ENCODE measurements around the gene NTSR2.

The NTSR2 gene

DNA sequence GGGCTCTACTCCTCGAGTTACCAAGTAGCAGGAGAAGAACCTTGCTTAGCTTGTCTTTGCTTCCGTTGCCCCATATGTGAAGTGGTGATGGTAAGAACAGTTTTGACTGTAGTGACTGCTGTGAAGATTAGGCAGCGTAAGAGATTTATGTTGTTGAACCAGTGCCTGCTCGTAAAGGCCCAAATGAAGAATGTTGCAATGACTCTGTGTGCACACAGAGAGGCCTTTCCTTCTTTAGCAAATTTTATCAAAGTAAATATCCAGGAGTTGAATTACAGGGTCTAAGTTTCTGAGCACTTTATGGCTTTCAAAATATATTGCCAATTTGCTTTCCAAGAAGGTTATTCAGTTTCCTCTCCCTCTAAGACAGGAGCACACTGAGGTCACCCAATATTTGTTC lies 14.5 kb downstream of the NTSR2 start:
- no peak for DNase-seq

DNA sequence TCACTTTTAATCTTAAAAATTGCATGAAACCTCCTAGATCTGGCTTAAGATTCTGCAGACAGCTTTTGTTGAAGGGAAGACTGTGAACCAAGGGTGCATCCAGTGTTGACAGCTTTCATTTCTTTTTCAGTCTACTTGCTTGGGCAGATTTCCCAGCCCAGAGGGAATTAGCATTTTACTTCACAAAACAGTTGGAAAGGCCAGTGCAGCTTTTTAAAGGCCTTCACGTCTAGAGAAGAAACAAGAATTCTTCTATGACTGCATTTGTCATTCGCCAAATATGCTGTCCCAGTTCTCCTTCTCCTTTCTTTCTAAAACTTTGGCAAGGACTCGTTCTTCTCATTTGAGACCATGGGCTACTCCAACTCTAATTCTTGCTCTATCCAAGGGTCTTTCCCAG lies 17.4 kb downstream of the NTSR2 start:
- no peak for DNase-seq

DNA sequence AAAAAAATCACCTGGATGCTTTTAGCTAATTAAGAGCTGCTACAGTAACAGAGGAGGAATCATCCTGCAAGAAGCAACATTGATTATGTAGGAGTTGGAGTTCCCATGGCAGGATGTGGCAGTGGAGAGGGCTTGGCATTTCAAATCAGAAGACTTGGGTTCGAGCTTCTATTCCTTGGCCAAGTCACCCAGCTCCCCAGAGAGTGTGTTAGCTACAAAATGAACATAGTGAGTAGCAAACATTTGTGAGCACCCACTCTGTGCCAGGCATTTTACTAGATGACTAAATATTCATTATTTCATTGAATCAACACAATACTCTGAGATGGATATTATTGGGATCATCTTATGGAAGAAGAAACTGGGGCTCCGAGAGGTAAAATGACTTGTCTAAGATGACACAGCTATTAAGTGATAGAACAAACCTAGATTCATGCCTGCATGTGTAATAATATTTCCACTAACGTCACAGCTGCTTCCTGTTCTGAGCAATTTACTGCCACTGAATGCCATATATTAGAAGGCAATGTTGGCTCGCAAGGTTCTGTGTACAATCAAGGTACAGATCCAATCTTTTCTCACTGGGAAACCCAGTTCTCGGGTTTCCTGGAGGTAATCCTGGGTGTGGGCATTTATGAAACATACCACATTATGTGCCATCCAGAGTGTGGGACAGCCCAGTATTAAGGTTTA lies 18.0 kb downstream of the NTSR2 start:
- no peak for DNase-seq

DNA sequence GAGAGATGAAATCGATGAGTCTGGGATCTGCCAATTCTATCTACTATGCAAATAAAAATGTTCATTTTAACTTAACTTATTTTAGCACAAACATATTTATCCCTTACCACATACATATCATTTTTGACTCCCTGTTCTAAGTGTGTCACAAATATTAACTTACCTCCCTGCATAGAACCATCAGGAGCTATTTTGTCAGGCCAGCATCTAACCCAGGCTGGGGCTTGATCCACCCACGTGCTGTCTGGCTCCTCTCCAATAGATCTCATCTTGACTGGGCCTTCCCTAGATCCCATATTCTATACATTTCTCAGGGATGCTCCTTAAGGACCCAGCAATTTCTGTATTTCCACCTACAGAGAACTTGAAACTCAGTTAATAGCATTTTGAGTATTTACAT lies 20.9 kb downstream of the NTSR2 start:
- no peak for DNase-seq

DNA sequence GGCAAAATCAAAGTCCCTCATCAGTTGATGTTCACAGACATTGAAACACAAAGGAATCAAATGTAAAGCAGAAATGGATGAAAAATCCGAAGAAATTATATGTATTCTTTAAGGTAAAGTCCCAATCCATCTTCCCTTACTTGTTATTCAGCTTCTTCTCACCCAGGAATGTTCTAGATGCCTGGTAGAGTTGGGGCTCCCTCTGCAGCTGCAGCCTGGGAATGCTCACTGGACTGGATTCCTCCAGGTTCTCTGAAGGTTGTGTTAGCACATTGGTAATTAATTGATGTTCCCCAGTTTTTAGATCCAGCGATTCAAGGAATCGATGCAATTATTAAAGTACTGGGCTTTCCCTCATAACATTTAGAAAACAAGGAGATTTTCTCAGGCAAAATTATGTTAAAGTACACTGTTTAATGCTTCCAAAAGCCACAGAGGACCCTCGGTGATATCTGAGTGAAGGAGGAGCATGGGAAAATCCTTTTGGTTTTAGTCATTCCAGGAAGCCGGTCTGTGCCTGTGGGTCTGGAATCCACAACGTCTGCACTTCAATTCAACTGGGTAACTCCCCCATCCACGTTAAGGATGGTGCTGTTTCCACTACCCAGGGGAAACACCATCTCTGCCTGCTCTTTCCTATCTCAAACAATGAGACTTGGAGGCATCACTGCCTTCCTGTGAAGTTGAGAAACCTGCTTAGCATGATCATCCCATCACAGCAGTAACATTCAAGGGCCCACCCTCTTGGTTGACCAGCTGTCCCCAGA lies 22.0 kb downstream of the NTSR2 start:
- DNase-seq, result no peak

DNA sequence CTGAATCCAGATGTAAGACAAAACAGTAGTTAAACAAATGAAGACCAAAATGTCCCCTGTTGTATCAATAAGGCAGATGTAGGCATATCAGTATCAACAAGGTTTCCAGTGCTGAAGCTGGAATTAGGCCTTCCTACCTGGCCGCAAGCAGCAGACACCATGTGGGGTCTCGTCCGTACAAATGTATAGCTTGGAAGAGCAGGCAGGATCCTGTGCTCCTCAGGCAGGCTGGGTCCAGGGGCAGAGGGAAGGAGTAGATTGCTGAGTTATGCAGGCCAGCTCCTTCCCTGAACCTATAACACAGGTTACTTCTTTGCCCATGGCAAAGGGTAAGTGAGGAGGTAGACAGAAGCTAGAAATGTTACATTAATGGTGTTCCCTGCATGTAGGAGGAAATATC lies 23.5 kb downstream of the NTSR2 start:
- DNase-seq, result no peak

DNA sequence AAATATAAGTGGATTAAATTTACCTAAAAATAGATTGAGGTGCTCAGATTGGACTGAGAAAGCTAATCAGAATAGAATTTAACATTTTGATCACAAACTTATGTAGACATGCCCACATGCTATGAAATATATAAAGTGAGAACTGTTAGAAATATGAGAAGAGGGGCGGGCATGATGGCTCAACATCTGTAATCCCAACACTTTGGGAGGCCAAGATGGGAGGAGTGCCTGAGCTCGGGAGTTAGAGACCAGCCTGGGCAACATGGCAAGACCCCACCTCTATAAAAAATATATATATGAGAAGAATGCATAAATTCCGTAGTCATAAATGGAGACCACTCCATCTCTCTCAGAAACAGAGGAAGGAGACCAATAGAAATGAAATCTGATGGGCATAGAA lies 25.7 kb downstream of the NTSR2 start:
- no peak for DNase-seq

DNA sequence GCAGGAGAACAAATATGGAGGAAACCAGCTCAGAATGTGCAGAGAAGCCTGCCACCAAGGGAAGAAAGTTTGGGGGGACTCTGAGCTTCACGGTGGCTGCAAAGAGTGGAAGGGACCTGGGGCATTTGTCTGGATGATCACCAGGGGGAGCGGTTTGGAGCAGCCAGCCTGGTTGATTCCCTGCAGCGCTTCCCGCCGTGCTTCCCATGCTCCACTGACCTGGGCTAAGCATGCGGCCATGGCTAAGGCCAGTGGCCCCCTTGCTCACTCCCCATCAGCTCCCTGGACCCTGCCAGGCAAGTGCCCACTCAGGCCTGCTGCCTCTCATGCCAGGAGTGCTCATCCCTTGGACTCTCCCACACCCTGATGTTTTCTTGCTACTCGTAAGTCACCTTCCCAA lies 27.0 kb downstream of the NTSR2 start:
- no peak for DNase-seq

DNA sequence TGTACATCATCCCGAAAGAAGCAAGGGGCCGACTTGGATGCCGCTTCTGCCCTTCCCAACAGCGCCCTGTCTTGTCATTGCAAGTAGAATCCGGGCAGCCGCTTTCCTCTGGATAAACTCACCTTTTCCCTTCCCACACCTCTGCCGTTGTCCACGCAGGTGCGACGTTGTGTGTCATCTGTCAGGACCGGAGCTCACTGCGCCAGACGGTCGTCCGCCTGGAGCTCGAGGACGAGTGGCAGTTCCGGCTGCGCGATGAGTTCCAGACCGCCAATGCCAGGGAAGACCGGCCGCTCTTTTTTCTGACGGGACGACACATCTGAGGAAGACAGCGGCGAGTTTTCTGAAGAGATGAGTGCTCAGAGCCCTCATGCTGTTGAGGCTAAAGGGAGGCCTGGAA lies 29.9 kb downstream of the NTSR2 start:
- no peak for DNase-seq

DNA sequence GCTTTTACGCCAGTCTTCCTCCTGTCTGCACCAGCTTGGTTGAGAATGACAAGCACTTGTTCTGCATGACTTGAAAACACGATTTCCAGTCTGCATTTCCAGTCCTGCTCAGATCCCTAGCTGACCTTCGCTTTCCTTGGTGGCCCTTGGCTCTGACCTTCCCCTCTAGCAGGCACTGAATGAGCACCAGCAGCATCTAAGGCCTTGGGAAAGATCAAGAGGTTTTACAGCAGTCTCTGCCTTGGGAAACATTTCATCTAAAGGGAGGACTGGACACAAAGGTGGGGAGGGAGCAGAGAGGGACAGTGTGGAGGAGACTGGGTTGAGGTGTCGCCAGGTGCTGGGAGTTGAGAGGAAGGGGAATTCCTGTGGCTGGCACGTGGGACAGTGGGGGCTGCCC lies 30.5 kb downstream of the NTSR2 start:
- no peak for DNase-seq

DNA sequence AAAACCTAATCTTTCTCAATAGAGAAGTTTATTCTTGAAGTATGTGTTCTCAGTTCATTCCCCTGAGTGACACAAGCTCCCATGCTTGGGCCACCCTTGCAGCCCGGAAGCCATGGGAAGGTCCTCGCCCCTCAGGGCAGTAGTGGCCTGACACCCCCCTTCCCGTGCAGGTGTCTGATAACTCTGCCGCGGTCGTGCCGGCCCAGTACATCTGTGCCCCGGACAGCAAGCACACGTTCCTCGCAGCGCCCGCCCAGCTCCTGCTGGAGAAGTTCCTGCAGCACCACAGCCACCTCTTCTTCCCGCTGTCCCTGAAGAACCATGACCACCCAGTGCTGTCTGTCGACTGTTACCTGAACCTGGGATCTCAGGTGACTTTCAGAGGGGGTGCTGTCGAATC lies 32.4 kb downstream of the NTSR2 start:
- no peak for DNase-seq

DNA sequence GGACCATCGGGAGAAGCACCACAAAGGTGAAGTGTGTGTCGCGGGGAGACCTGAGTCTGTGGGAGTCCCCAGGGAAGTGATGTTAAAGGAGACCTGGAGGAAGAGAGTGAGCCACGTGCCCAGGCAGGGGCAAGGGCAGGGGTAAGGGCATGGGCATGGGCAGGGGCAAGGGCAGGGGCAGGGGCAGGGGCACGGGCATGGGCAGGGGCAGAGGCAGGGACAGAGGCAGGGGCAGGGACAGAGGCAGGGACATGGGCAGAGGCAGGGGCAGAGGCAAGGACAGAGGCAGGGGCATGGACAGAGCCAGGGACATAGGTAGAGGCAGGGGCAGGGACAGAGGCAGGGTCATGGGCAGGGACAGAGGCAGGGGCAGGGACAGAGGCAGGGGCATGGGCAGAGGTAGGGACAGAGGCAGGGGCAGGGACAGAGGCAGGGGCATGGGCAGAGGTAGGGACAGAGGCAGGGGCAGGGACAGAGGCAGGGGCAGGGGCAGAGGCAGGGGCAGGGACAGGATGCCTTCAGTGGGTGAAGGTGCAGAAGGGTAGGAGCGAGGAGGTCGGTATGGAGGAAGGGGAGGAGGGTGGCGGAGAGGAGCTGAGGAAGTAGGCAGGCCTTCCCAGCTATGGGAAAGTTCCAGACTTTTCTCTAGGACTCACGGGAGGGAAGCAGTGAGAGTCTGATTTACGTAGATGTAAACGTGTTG lies 33.3 kb downstream of the NTSR2 start:
- no peak for DNase-seq

DNA sequence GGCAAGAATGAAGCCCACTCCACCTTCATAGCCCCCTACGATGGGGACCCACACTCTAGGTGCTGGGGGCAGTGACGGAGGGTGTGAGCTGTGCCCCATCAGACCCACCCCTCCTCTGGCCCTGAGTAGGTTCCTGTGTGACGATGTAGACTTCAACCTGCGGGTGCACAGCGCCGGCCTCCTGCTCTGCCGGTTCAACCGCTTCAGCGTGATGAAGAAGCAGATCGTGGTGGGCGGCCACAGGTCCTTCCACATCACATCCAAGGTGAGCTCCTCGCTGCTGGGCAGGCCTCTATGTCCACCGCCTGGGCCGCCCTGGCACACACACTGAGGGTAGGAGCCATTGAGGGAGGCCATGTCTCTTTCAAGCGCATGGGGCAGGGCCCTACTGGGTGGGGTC lies 34.9 kb downstream of the NTSR2 start:
- no peak for DNase-seq

DNA sequence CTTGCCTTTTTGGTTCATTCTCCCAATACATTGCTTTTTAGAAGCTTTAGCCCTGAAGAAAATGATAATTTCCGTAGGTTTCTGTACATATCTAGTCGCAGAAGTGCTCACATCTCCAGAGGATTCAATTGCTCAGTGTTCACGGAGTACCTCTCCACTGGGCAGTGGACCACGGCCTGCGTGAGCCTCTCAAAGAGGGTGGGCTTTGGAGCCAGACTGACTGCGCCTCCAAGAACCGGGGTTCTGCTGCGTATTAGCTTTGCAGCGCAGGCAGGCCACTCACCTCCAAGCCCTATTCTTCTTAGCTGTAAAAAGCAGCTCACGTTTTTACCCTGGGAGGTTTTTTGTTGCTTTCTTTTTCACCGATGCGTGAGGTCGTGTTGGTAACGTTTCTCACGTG lies 35.4 kb downstream of the NTSR2 start:
- no peak for DNase-seq

DNA sequence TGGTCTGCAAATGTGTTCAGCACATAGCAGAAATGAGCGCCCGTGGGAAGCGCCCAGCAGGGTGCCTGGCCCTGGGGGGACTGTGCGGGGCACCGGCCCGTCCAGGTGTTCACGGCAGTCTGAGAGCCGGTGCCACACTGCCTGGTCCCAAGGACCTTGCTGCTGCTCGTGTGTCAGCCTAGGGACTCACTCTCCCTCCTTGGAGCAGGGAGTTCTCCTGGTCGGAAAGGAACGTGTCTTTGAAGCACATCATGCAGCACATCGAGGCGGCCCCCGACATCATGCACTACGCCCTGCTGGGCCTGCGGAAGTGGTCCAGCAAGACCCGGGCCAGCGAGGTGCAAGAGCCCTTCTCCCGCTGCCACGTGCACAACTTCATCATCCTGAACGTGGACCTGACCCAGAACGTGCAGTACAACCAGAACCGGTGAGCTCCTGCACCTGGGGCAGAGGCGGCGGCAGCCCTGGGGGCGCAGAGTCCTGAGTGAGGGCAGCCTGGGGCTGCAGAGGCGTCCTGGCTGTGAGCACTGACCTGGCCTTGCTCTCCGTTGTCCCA lies 36.0 kb downstream of the NTSR2 start:
- DNase-seq, result no peak

DNA sequence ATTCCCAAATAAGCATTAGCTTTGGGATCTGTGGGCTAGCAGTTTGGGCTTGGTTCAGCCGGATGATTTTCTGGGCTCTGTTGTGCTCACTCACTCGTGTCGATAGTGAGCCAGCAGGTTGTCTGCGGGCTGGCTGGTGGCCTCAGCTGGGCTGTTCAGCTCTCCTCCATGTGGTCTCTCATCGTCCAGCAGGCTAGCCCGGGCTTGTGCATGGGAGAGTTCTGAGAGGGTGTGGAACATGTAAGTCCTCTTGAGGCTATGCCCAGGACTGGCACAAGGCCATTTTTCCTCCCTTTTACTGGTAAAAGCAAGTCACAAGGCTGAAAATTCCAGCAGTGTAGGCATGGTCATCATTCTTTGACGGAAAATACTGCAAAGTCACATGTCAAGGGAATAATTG lies 38.5 kb downstream of the NTSR2 start:
- DNase-seq, result no peak

DNA sequence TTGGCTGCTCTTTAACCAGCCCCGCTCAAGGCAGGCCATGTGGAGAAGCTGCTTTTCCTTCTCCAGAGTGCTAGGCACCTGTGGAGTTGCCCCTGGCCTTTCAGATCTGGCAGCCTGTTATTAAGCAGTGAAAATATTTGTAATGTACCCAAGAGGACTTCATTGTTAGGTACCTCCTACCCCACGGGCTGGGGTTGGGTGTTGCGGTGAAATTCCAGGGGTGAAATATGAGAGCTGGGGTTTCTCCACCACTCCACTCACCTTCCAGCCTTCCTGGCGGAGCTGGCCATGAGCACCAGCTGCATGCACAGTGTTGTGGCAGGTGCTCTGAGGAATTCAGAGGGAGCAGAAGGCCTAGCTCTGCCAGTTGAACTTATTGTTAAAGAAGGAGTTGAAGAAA lies 39.1 kb downstream of the NTSR2 start:
- no peak for DNase-seq

DNA sequence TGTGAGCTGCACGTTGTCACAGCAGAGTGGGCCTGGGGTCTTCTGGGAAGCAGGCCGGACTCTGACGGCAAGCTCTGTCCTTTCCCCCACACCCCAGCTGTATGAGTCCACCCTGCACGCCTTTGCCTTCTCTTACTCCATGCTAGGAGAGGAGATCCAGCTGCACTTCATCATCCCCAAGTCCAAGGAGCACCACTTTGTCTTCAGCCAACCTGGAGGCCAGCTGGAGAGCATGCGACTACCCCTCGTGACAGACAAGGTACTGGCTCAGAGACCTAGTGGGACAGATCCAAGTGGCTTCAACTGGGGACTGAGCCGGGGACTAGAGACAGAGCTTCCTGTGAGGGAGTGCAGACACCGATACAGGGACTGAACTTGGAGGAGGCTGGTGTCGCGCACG lies 40.1 kb downstream of the NTSR2 start:
- no peak for DNase-seq

DNA sequence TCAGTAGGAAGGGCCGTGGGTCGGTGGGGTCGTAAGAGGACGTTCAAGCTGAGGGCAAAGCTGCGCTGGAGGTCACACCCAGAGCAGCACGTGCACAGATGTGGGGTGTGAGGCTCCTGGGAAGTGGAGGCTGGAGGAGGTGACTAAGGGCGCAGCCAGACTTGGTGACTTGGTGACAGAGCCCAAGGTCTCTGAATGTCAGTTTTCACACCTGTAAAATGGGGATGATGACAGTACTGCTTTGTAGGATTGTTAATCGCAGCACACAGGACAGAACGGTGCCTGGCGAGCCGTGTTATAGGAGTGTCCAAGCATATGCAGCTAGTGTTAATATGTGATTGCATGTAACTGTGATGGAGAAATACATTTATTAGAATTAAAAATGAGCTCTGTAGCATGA lies 40.8 kb downstream of the NTSR2 start:
- DNase-seq, result no peak

DNA sequence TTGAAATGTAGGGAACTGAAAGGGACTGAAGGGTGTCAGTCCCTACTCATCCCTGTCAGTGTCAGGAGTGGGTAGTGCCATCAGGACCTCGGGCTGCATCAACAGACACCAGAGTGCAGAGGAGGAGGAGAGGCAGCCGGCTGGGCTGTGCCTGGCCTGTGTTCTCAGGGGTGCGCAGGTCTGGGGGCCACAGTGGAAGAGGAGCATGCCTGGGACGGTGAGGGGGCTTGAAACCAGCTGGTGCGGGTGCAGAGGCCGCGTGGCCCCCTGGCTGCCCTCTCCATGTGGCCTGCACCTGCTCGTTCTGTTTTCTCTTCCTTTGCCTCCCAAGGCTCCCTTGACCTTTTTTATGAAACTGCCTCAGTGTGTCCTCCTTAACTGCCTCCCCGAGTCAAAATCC lies 41.3 kb downstream of the NTSR2 start:
- DNase-seq, result no peak

DNA sequence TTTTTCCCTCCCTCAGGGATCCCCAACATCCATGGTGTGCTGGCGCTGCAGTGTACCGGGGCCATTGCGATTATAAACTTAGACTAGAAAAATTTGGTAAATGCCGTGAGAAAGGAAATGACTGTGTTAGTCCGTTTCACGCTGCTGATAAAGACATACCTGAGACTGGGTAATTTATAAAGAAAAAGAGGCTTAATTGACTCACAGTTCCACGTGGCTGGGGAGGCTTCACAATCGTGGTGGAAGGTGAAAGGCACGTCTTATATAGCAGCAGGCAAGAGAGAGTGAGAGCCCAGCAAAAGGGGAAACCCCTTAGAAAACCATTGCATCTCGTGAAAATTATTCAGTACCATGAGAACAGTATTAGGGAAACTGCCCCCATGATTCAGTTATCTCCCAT lies 44.3 kb downstream of the NTSR2 start:
- no peak for DNase-seq

DNA sequence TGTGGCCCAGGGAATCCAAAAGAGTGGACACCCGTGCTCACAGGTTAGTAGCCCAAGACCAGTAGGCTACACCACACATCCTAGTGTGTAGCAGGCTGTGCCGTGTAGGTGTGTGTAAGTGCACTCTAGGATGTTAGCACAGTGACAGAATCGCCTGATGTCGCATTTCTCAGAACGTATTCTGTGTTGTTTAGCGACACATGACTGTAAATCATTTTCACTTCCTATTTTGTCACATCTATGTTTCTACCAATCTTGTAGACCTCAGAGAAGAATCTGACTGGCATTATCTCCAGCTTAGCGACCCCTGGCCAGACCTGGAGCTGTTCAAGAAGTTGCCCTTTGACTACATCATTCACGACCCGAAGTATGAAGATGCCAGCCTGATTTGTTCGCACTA lies 45.1 kb downstream of the NTSR2 start:
- no peak for DNase-seq

DNA sequence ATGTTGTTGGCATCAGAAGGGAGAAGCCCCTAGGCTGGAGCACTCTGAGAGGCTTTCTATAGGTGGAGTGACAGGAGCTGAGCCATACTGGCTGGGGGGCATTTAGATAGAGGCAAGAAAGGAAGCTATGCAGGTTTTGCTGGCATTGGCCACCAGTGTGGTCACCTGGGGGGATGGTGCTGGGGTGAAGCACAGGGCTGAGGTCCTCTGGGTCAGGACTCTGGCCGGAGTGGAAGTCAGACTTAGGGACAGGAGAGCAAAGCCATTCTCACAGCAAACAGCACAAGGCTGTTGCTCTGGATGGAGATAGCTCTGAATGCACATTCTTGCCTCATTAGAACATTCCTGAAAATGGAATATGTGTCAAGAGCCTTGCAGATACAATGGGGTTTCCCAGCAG lies 47.4 kb downstream of the NTSR2 start:
- DNase-seq, result no peak

DNA sequence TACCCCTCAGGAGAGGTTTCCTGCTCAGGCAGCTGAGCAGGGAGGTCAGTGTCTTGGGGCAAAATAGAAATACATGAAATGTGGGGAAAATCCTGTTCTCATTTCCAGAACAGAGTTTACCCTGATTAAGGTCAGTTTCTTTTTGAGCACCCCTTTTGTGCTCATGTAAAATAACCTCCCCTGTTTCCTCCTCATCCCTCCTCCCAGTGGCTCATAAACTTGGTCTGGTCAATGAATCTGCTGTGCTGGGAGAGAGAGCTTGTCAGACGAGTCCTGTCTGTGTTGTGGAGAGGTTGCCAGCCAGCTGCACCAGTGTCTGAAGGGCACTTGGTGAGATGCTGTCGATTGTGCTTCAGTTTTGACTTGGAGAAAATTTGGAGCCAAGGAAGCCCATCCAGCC lies 48.6 kb downstream of the NTSR2 start:
- no peak for DNase-seq
